TTC549 (cell line): ENCODE measurements around the gene TMEM63C.
"Not testable (repeated sequence)": the region's sequence is repeated elsewhere in the genome, so short reads cannot be mapped to it uniquely, and the experiment has no call there.

Experiments used
- FAIRE-seq: peaks from 2 replicates; lab custom pipeline; 2012; peaks lifted over from hg19 to GRCh38; lab: Jason Lieb, UNC

Gene TMEM63C

DNA sequence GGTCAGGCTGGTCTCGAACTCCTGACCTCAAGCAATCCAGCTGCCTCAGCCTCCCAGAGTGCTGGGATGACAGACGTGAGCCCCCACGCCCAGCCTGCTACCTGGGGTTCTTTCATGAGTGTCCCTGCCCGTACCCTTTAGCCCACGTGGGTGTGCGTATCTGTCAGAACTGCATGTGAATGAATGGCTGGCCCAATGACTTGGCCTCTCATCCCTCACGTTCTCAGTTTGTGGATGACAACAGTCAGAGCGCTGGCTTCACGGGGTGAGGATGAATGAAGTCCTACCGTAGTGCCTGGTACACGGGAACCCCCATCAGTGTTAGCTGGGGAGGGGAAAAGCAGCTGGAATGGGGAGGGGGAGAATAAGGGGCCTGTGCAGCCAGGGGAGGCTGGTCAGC, 23.9 kb upstream of the TMEM63C start:
- no peak for FAIRE-seq

DNA sequence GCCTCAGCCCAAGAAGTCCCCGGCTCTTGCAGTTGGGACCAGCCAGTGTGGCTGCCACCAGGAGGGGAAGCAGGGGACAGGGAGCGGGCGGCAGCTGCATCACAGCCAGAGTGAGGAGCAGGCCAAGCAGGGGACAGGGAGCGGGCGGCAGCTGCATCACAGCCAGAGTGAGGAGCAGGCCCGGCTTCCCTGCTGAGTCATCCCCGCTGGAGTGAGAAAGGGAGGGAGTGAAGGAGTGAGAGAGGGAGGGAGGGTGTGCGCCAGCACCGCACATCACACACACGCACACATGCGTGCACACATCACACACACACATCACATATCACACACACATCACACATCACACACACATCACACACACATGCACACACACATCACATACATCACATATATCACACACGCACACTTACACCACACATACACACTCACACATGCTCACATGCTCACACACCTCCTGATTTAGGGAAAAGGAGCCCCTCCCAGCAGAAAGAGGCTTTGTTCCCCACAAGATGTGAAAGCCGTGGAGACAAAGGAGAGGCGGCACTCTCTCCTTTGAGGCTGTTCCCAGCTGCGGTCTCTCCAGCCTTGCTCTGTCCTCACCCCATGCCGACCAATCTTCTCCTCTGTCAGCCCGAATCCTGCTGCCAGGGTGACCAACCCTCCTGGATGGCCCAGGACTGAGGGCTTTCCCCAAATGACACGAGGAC, 23.3 kb upstream of the TMEM63C start:
- FAIRE-seq = no peak

DNA sequence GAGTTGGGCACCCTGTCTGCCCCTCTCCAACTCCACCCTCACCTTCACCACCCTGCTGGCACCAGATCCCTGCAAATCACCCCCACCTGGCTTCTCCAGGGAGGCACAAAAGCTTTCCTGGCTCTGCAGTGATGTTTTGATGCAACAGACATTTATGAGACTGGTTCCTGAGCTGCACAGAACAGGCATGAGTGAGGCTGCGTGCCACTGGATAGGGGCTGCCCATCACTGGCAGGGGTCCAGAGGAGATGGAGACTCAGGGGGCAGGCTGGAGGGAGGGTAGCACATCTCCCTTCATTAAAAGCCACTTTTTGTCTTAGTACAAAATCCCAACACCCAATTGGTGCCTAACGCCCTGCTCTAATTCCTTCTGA, 22.7 kb upstream of the TMEM63C start:
- FAIRE-seq = no peak

DNA sequence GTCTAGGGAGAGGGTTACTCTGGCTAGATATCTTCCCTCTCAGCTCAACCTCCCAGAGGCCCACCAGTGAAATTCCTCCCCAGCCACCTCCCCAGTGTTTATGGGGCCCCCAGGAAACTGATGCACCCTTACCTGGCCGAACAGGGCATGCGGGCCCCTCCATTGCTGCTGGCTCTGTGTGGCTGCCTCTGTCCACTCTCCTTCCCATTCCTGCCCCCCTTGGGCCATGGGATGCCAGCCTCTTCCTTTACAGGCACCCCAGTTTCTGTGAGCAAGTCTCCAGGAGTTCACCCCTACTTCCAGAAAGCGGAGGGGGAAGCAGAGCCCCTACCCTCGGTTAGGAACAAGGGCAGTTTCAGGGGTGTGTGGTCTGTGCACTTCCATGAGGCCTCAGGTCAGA, 20.6 kb upstream of the TMEM63C start:
- no peak for FAIRE-seq

DNA sequence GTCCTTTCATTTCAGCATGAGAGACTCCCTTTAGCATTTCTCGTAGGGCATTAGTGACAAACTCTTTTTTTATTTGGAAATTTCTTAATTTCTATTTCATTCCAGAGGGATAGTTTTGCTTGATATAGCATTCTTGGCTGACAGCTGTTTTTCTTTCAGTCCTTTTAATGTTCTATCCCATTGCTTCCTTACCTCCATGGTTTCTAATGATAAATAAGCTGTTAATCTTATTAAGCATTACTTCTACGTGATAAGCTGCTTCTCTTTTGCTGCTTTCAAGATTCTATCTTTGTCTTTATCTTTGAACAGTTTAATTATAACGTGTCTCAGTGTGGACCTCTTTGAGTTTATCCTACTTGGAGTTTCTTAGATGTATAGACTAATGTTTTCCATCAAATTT, 11.6 kb upstream of the TMEM63C start:
- no peak for FAIRE-seq

DNA sequence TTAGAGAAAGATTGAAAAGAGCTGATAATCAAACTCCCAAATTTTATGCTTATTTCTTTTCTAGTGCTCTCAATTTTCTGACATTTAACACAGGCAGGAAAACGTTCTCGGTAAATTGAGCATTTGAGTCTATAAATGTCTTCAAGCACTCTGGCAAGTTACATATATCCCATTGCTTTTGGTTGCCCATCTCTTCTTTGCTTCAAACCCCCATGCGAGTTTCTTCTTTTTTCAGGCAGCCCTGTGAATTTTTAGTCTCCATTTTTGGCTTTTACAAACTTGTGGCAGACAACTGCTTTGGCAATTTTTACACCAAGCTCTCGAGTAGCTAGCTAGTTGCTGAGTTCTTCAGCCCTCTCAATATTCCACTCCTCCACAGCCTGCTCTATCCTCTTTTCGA, 8.7 kb upstream of the TMEM63C start:
- FAIRE-seq = no peak

DNA sequence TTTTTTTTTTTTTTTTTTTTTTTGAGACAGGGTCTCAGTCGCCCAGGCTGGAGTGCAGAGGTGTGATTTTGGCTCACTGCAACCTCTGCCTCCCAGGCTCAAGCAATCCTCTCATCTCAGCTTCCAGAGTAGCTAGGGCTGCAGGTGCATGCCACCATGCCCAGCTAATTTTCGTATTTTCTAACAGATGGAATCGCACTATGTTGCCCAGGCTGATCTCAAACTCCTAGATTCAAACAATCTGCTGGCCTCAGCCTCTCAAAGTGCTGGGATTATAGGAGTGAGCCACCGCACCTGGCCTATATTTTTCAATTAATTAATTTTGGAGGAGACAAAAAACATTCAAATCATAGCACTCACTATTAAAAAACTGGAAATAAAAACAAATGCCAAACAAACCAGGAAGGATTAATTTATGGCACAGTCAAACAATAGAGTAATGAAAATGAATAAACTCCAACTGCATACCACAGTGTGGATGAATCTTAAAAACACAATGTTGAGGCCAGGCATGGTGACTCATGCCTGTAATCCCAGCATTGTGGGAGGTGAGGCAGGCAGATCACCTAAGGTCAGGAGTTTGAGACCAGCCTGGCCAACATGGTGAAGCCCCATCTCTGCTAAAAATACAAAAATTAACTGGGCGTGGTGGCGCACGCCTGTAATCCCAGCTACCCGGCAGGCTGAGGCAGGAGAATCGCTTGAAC, 7.5 kb upstream of the TMEM63C start:
- FAIRE-seq = not testable (repeated sequence)

DNA sequence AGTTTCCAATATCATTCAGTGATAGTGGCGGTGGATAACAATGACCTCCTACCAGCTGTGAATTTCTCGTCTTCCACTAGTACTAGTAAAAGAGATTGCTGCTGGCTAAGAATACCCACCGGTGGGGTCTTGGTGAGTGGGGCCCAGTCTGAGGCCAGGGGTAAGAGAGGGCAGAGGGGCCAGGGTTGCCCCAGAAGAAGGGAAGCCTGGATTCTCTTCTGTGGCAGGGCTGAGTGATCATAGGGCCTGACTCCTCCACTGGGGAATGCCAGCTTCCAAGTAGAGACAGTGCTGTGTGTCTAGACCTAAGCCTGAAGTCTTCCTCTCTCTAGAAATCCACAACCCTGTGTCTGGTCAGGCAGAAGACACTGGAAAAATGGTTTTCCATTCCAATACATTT, 5.8 kb upstream of the TMEM63C start:
- no peak for FAIRE-seq

DNA sequence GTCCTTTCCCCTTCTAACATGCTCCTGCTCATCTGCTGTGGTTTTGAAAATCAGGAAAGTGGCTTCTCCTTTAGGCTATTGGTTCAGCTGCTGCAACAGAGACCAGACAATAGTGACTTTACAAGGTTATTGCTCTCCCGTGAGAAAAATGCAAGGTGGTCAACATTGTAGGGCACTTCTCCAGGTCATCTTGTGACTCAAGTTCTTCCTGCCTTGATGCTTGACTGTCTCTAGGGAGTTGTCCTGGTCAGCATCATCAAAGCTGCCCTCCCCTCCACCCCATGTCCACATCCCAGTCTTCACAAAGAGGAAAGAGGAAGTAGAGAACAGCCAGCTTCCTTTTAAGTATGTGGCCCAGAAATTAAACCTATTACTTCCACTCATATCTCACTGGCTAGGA, 3.9 kb upstream of the TMEM63C start:
- no peak for FAIRE-seq

DNA sequence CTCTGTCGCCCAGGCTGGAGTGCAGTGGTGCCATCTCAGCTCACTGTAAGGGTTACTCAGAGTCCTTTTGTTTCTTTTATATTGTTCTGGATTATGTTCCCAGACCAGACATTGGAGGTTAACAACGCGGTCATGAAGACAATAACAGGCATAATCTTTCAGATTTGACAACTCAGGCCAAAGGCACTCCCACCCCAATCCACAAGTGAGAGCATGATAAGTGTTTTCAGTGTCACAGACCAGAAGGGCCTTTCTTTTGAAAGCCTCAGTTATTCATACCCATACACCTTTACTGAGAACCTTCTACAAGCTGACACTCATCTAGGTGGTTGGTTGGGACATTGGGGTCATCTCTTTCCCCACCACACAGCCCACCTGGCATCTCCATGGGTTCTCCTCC, 2.9 kb upstream of the TMEM63C start:
- no peak for FAIRE-seq

DNA sequence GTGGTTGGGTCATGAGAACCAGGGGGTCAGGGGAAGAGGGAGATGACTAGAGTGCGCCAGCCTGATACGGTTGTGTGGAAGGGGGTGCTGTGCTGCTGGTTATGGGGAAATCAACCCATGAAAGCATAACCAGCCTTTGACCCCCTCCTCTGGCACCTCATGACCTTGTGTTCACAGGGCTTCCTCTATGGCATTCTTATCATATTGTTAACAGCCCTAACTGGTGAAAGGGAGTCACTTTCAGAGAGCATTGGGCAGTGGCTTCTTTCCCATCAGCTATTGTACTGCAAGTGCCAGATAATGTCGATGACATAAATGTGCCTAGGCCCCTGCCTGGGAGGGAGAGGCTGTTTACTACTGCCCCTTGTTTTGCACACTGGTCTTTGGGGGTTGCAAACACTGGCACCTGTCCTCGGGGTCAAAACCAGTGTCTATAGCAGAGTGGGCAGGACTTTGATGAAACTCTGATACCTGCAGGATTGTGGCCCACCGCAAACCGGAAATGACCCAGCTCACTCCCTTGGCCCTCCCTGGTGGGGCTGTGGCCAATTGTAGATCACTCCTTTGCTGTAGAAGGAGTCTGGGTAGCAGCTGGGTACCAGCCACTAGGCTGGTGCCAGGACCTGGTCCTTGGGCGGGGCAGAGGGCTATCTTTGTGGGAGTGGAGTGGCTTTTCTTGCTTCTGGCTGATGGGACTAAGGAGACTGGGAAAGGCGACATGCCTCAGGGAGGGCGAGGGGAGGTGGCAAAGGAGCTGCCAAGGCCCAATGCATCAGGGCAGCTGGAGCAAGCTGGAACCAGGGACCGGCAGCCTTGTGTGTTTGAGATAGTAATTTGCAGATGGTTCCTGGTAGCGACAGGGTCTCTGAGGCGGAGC, 634 bp upstream of the TMEM63C start:
- FAIRE-seq = no peak

DNA sequence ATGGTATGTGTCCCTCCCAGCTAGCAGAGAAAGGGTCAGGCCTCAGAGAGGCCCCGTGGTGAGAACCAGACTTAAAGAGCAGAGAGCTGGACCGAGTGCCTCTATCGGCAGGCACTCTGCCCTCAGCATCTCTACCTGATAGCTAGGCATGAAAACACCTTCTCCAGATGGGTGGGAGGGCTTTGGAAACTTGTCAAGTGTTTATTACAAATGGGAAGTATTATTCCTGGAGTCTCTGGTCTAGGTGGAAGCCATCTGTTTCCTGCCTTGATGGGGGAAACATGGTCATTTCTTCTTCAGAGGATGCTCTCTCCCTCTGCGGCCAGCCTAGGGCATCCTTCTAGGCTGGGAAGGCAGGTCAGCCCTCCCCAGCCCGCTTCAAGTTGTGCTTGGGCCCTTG, 2.3 kb downstream of the TMEM63C start:
- FAIRE-seq = no peak

DNA sequence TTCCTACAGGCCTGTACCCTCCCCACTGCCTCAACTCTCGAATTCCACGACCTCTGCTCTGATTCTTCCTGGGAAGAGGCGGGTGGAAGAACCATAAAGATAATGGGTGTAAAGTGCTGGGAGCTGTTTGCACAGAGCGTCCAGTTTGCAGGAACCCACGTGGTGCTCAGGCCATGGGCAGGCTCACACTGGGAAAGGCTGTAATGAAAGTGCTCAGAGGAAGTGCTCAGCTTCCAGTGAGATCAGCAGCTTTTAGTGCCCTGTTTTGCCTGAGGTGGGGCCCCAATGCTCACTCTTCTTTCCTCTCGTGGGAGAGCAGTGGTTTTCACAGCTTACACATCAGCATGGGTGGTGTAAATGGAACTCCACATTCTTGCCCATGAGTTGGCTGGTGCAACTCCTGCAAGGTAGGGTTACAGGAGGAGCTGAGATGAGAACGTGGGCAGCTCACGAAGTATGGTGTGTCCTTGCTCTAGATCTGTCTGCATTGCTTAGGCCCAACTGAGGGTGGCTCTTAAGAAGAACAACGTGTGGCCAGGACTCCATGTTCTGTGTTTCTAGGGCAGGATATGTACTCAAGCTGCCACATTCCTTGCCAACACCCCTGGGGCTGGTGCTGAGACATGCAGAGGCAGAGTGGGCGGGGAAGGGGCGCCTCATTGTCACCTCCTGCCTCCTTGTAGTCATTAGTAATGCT, 2.9 kb downstream of the TMEM63C start:
- FAIRE-seq = no peak

DNA sequence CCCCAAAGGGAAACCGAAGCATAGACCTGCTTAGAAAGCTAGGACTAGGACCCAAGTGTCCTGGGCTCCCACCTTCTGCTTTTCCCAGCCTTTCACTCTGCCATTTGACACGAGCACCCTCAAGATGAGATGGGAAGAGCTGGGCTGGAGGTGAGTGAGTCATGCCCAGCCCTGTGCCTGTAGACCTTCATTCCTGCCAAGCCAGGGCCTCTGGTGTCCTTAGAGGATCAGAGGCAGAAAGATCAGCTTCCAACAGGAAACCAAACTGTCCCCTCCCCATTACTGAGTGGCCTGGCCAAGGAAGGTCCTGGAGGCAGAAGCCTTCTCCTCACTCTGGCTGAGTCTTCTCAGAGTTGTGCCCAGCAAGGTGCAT, 3.5 kb downstream of the TMEM63C start:
- FAIRE-seq = no peak

DNA sequence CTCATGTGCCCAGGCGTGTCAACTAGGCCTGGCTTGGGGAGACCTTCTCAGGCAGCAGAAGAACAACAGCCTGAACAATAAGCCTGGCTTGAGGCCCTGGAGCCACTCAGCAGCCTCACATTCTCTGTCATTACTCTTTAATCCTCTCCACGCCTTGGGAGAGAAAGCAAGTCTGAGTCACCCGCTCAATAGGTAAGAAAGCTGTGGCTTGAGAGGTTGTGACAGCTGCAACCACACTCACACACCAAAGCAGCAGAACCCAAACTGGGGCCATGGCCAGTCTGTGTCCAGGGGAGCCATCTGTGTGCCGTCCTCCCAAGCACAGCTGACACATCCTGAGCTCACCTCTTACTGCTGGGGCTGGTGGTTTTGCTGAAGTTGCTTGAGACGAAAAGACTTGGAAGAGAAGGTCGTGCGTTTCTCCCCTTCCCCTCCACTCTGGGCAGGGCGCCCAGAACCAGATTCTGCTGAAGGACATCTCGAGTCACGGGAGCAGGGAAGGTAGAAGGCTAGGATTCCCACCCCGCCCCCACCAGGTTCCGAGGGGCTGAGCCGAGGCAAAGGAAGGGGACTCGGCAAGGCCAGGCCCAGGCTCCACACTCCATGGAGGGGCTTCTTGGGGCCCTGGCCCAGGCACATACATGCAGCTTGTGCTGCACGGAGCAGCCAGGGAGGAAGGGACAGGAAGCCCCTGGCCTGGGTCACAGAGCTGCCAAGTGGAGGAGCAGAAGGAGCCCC, 5.5 kb downstream of the TMEM63C start:
- no peak for FAIRE-seq

DNA sequence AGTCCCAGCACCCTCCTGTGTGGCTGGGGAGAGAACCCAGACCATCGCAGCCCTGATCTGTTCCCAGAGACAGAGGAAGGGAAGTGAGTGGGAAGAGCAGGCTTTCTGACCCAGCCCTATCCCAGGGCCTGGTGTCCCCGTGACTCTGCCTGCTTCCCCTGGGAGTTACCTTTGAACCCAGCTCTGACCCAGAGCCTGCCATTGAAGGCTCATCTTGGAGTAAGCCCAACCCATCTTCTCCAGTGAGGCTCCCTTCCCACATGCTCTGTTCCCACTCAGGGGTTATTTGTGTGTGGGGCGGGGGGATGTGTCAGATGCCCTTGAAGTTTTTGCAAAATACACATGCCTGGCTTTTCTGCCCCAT, 6.0 kb downstream of the TMEM63C start:
- no peak for FAIRE-seq

DNA sequence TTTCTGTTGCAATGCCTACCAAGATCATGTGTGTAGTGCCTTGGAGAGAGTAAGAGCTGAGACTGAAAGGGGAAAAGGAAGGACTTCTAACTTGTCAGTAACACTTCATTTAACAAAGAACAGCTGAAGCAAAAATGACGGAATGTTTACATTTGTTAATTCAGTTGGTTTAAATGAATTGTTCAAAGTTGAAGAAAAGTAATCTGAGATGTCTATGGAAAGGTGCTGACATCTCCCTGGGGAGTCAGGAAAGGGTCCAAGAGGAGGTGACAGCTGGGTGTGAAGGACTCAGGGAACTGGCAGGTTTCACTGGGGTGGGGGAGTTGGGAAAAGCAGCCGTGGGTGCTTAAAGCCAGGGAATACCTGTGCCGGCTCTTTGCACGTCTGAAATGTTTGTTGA, 7.9 kb downstream of the TMEM63C start:
- FAIRE-seq = no peak

DNA sequence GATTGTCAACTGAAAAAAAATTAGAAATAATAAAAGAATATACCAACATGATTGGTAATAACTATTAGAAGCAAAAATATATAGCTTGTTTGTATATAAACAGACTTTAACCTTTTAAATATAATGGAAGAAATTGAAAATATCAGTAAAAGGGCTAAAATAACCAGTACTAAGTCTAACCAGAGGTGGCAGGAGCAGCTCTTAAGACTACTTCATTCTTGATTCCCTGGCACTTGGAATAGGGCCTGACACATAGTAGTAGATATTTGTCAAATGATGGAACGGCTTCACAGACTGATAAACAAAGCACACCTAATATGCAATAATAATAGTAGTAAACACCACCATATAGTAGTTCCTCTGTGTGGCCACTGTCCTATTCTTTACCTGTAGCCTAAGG, 9.4 kb downstream of the TMEM63C start:
- FAIRE-seq = no peak

DNA sequence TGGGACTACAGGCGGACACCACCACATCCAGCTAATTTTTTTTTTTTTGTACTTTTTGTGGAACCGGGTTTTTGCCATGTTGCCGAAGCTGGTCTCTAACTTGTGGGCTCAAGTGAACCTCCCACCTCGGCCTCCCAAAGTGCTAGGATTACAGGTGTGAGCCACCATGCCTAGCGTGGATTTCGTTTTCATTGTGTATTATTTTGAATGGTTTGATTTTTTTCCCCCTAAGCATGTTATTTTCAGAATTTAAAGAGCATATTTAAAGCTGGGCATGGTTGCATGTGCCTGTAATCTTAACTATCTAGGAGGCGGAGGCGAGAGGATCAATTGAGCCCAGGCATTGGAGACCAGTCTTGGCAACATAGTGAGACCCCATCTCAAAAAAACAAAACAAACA, 13.1 kb downstream of the TMEM63C start:
- no peak for FAIRE-seq

DNA sequence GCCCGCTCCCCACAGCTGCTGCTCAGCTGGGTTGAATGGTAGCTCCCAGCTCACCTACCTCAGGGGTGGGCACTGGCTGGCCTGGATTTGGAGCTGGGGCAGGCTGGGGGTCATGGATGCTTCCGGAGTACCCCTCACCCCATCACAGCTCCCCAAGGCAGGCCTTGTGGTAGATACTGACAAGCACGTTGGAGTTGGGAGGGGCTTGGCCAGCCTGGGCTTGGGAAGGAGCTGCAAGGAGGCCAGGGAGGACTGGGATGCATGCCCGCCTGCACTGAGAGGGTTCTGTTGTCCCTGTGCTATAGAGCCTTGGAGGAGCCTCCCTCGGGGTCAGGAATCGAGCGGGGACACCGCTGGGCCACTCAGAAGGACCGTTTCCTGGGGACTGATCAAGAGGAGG, 14.2 kb downstream of the TMEM63C start:
- FAIRE-seq = no peak

DNA sequence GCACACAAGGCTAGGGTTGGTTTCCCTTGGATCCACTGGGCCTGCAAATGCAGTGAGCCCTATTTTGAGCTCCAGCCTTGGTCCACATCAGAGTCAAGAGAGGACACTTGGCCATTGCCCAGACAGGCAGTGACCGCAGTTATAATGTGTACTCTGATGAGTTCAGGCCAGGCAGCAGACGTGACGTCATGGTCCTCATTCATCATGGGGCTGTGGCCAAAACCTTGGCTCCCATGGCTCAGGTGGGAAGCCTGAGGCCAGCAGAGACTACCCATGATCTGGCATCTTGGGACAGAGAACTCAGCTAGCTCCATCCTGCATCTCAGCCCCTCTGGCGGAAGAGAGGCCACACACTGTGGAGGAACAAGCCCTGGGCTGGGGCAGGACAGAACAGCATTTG, 16.4 kb downstream of the TMEM63C start:
- no peak for FAIRE-seq

DNA sequence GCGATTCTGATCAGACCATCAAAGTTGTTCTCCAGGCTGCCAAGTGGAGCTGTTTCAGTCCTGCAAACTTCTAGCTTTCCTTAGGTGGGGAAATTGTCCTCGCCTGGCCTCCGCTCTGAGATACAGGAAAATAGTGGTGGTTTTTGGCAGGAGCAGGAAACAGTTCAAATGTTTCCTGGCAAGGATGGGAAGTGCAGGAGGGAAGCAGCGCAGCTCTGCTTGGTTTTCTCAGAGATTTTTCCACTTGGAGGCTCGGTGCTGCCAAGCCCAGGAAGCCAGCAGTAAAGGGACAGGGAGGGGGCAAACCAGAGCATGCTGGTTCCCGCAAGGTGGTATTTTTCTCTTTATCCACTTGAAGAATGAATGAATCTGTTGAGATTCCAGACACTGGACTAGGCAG, 17.0 kb downstream of the TMEM63C start:
- no peak for FAIRE-seq
